ENCODE data around the gene EXOC3L1.

Gene EXOC3L1, protein sequence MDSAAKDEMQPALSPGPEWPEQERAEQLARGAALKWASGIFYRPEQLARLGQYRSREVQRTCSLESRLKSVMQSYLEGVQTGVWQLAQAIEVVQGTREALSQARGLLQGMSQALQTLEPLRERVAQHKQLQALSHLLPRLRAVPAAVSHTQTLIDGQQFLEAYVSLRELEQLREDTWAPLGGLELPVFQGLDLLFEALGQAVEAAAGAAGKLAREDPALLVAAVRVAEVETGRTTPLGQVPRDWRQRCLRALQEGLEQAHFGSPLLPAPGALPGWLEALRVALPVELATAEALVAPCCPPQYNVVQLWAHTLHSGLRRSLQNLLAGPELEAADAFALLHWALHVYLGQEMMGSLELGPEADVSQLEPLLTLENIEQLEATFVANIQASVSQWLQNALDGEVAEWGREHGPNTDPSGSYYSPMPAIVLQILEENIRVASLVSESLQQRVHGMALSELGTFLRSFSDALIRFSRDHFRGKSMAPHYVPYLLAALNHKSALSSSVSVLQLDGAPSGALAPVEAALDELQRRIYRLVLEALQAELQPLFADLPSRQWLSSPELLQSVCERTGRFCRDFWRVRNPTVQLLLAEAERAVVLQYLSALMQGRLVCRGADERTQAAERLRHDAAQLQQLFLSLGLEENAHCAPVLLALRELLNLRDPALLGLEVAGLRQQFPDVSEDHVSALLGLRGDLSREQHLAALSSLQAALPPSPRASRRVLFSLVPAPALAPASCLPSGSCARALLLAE

DNA sequence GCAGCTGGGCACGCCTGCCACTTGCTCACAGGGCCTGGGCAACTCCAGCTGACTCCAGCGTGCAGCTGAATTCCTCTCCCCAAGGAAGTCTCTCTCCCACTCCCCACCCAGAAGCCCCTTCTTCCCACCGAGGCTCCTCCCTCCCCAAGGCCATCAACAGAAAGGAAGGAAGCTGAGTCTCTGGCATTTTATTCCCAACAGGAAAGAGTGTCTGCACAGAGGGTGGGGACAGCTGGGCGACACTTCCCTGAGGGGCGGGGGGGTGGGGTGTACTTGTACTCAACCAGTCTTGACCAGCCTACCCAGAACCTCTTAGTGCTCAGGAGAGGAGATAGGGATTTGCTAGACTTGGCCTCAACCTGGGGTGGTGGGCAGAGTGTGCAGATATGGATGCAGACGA lies at the start of gene EXOC3L1:
TSS of gene EXOC3L1 (minus strand) at position 96 of the 400 bp plus-strand sequence. CDS start 460 bp downstream, outside the sequence.
- peak within 1 kb of the TSS; percentile 89 for H3K4me3 Mint-ChIP-seq
- no peaks in the 10 kb centered on the region for H3K27me3 Mint-ChIP-seq
- DNase-seq (ENCODE audit: low spot score in 2 of 2): no peak
- peaks cover 6% of the 10 kb centered on the region for H3K36me3 Mint-ChIP-seq (ENCODE audit: insufficient read depth)
- ATAC-seq (replicated peaks; ENCODE audit: extremely low read depth, poor library complexity, severe bottlenecking): no peak
- H3K27ac Mint-ChIP-seq (ENCODE audit: low read depth): no peak within 1 kb of the TSS
- peaks cover 38% of the 10 kb centered on the region for H3K4me1 Mint-ChIP-seq
- H3K9me3 Mint-ChIP-seq: no peaks in the 10 kb centered on the region

DNA sequence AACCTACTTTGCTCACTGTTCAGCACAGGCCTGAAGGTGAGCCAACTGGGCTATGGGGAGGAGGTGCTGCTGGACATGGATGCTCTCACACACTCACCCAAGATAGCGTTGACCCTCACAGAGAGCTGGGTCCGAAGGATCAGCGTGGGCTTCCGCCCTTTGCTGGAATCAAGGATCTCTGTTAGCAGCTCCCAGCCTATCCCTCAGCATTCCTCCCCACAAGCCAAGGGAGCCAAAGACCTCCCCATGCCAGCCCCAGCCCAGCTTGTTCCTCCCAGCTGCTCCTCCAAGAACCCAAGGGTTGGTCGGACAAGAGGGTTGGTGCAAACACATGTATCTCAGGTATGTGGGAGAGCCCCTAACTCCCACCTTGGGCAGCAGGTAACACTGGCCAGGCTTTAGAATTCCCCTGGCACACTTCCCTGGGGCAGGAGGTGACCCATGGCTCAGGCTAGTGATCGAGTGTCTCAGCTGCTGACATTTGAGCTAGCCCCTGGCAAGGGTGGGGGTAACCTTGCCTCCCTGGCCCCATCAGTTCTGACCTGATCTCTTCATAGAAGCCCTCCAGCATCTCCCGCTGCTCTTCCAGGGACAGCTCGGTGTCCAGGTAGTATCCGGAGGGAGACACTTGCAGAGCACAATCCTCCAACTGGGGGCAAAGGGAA lies 49.0 kb upstream of the EXOC3L1 start:
- no peak for DNase-seq (ENCODE audit: low spot score in 2 of 2)
- Mint-ChIP-seq H3K9me3 (no peaks in the 10 kb centered on the region), H3K36me3 (ENCODE audit: insufficient read depth) (peaks cover 14% of the 10 kb centered on the region), H3K4me1 (peaks cover 20% of the 10 kb centered on the region), H3K27ac (ENCODE audit: low read depth) (no peak overlapping the region), H3K27me3 (no peaks in the 10 kb centered on the region), H3K4me3 (no peak overlapping the region)
- ATAC-seq (replicated peaks; ENCODE audit: extremely low read depth, poor library complexity, severe bottlenecking): no peak

DNA sequence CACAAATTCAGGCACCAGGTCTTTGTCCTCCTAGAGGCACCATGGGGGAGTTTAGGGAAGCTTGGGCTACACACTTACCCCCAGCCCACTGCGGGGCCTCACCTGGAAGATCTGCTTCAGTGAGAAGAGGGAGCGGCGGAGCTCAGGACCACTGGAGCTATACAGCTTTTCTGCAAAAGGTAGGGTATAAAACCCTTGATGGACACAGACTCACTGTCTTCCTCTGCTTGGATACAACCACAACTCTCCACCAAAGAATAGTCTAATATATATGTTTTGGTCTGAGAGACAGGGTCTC lies 48.3 kb upstream of the EXOC3L1 start:
- ATAC-seq (replicated peaks; ENCODE audit: extremely low read depth, poor library complexity, severe bottlenecking) (no peak), DNase-seq (ENCODE audit: low spot score in 2 of 2) (no peak)
- H3K4me1 Mint-ChIP-seq: peaks cover 18% of the 10 kb centered on the region
- H3K36me3 Mint-ChIP-seq (ENCODE audit: insufficient read depth): peaks cover 17% of the 10 kb centered on the region
- no peak overlapping the region for H3K27ac Mint-ChIP-seq (ENCODE audit: low read depth)
- no peaks in the 10 kb centered on the region for H3K27me3 Mint-ChIP-seq
- H3K4me3 Mint-ChIP-seq: no peak overlapping the region
- H3K9me3 Mint-ChIP-seq: no peaks in the 10 kb centered on the region

DNA sequence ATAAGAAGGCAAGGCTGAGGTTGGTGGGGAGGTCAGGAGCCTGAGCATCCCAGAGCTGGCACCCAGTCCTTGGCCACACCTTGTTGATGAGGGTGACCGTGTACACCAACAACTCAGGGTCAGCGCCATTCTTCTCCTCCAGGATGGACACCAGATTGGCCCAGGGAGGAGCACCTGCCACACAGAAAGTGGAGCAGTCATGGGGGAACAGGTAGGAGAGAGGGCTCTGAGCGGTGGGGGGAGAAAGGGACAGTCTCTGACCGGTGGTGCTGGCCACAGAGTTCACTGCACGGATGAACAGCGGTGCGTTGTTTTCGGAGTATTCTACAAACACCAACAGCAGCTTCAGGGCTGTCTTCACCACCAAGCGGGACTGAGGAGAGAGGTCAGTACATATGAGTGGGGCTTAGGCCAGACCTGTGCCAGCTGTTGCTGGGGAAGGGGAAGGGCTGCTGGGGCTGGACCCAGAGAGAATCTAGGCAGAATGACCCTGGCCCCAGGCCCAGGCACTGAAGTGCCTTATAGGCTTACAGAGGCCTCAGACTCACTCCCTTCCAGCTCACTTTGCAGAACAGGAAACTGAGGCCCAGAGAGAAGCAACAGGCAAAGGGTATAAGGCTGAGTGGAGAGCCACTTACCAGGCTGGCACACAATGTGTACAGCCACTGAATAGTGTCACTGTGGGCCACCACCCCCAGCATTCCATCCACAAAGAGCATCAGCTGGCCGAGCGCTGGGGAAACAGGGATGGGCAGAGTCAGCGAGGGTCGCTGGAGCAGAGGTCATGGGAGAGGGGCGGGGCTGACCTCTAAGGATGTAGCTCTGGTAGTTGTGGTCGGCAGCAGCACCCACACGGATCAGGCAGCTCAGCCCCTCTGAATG lies 47.7 kb upstream of the EXOC3L1 start:
- Mint-ChIP-seq H3K9me3 (no peaks in the 10 kb centered on the region), H3K4me1 (peaks cover 16% of the 10 kb centered on the region), H3K27me3 (no peaks in the 10 kb centered on the region), H3K36me3 (ENCODE audit: insufficient read depth) (peaks cover 17% of the 10 kb centered on the region), H3K27ac (ENCODE audit: low read depth) (peak overlapping the region; percentile 69), H3K4me3 (no peak overlapping the region)
- ATAC-seq (replicated peaks; ENCODE audit: extremely low read depth, poor library complexity, severe bottlenecking) (no peak), DNase-seq (ENCODE audit: low spot score in 2 of 2) (no peak)

DNA sequence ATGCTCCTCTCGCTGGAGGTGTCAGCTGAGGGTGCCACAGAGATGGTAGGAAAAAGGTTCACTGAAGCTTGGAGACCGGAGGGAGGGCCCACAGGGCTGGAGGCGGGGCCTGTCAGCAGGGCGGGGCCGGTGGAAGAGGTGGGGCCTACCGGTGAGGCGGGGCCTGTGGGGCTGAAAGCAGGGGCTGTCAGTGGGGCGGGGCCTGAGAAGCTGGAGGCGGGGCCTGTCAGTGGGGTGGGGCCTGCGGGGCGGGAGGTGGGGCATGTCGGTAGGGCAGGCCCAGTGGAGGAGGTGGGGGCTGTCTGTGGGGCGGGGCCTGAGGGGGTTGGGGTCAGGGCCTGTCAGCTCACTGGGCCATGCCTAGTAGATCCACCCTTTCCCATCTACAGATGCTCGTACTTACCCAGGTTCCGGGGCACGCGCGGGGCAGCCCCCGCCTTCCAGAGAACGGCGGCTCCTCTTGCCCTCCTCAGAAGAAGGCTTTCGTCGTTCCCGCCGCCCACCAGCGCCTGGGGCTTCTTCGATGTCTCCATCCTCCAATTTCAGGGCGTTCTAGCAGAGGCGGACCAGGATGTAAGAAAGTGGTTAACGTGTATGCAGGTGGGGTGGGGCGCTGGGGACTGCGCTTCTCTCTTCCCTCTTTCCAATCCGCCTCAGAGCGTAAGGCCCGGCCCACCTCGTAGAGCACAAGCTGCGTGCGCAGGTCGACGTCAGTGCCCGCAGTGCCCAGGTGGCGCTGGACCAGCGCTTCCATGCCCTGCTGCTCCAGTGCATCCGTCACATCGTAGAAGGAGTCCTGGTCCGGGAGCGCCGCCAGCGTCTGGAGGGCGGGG lies 46.8 kb upstream of the EXOC3L1 start:
- DNase-seq (ENCODE audit: low spot score in 2 of 2) (peak; percentile 61 to 62), ATAC-seq (replicated peaks; ENCODE audit: extremely low read depth, poor library complexity, severe bottlenecking) (peak; percentile 70)
- Mint-ChIP-seq H3K4me1 (peaks cover 12% of the 10 kb centered on the region), H3K27me3 (no peaks in the 10 kb centered on the region), H3K9me3 (no peaks in the 10 kb centered on the region), H3K4me3 (peak overlapping the region; percentile 37), H3K27ac (ENCODE audit: low read depth) (peak overlapping the region; percentile 90), H3K36me3 (ENCODE audit: insufficient read depth) (peaks cover 17% of the 10 kb centered on the region)

DNA sequence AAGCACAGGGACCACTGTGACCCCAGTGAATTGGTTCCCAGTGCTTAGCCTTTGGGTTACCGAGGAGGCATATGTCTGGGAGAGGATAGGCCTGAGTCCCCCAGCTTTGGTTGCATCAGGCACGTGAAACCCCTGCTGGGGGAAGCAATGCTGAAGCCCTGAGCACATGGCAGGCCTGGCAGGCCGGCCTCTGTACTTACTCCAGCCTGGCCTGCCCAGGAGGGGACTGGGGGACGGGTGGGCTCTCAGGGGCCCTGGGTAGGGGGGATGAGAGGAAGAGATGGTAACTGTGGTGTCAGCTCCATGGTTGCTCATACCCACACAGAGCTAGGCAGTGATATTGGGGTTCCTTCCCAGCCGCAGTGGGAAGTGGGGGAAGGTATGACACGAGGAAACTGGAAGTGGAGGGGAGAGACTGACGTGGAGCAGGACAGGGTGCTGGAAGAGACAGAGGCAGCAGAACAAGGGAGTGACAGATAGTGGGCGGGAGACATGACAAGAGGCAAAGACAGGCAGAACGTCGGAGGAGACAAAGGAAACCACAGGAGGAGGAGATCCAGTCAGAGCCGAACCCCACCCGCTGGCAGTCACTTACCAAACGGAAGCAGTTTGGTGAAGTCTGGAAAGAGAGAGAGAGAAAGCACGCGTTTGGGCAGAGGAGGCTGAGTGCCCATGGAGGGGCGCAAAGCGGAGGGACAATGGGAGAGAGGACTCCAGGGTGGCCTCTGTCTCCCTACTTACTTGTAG lies 46.1 kb upstream of the EXOC3L1 start:
- peak; percentile 59 for ATAC-seq (replicated peaks; ENCODE audit: extremely low read depth, poor library complexity, severe bottlenecking)
- peak overlapping the region; percentile 90 for H3K27ac Mint-ChIP-seq (ENCODE audit: low read depth)
- no peaks in the 10 kb centered on the region for H3K27me3 Mint-ChIP-seq
- no peaks in the 10 kb centered on the region for H3K9me3 Mint-ChIP-seq
- H3K4me3 Mint-ChIP-seq: peak overlapping the region; percentile 37
- DNase-seq (ENCODE audit: low spot score in 2 of 2): peak in 1 of 2 donors; percentile 23
- H3K36me3 Mint-ChIP-seq (ENCODE audit: insufficient read depth): peaks cover 17% of the 10 kb centered on the region
- peaks cover 7% of the 10 kb centered on the region for H3K4me1 Mint-ChIP-seq

DNA sequence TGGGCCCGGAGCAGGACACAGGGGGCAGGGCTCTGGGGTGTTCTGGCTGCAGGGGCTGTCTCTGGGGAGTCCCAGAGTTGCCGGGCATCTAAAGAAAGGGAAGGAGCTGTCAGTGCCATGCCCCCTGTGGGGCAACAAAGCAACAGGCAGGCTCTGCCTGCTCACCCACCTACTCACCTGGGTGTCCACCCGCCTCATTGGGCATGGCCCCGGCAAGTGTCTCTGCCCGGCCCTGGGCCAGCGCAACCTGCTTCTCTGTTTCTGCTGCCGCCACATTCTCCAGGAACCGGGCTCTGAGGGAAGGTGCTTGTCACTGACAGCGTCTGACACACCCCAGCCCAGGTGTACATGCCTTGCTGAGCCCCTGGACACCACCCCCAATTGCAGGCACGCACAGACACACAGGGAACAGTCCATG lies 44.3 kb upstream of the EXOC3L1 start:
- Mint-ChIP-seq H3K36me3 (ENCODE audit: insufficient read depth) (peaks cover 19% of the 10 kb centered on the region), H3K4me1 (peaks cover 7% of the 10 kb centered on the region), H3K9me3 (no peaks in the 10 kb centered on the region), H3K27me3 (no peaks in the 10 kb centered on the region), H3K27ac (ENCODE audit: low read depth) (no peak overlapping the region), H3K4me3 (no peak overlapping the region)
- ATAC-seq (replicated peaks; ENCODE audit: extremely low read depth, poor library complexity, severe bottlenecking) (no peak), DNase-seq (ENCODE audit: low spot score in 2 of 2) (no peak)

DNA sequence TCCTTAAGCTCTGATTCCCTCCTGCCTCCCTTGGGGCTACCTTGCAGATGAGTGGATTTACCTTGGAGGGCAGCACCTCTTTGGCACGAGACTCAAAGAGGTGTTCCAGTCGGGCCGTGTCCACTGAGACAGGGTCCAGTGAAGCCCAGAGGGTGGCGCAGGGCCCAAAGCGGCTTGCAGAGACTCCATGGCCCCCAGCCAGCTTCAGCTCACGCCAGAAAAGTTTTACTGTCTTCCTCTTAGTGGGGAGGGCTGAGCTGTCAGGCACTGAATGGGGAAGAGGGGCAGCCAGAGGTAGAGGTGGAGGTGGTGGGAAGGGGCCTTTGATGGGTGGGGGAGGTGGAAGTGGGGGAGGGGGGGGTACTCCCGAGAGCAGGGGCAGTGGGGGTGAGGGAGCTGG lies 43.7 kb upstream of the EXOC3L1 start:
- Mint-ChIP-seq H3K4me3 (no peak overlapping the region), H3K9me3 (no peaks in the 10 kb centered on the region), H3K27me3 (no peaks in the 10 kb centered on the region), H3K27ac (ENCODE audit: low read depth) (no peak overlapping the region), H3K4me1 (peaks cover 7% of the 10 kb centered on the region), H3K36me3 (ENCODE audit: insufficient read depth) (peaks cover 19% of the 10 kb centered on the region)
- ATAC-seq (replicated peaks; ENCODE audit: extremely low read depth, poor library complexity, severe bottlenecking) (no peak), DNase-seq (ENCODE audit: low spot score in 2 of 2) (no peak)

DNA sequence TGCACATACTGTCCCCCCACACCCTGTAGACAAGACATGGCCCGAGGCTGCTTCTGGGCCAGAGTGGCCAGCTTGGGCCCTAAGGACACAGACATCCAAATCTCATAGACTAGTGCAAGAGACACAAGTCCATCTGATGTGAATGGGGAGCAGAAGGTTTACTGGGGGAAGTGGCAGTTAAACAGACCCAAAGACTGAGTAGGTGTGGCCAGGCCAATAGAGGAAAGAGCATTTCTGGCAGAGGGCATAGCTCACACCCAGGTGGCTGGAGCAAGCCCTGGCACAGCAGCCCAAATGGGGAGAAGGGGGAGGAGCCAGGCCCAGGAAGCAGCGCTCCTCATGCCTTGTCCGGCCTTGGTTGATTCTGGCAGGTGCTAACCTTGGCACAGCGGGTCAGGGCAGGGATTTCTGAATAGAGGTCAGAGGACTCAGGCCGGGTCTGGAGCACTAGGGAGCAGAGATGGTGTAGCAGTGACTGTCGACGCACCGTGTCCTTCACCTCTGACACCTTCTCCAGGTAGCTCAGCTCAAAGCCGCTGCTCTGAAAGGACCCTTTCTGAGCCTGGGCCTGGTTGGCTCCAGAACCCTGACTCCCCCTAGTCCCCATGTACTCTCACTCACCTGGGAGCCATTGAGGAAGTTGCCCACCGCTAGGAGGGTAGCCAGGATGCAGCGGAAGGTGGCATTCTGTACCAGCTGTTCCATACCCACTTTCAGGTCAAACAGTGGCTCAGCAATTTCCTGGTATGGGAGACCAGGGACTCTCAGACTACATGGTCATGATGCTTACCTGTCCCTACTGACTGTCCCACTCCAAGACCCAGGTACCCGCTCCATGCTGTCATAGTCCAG lies 41.1 kb upstream of the EXOC3L1 start:
- H3K27ac Mint-ChIP-seq (ENCODE audit: low read depth): no peak overlapping the region
- no peak overlapping the region for H3K4me3 Mint-ChIP-seq
- DNase-seq (ENCODE audit: low spot score in 2 of 2) (no peak), ATAC-seq (replicated peaks; ENCODE audit: extremely low read depth, poor library complexity, severe bottlenecking) (no peak)
- H3K9me3 Mint-ChIP-seq: no peaks in the 10 kb centered on the region
- peaks cover 23% of the 10 kb centered on the region for H3K36me3 Mint-ChIP-seq (ENCODE audit: insufficient read depth)
- no peaks in the 10 kb centered on the region for H3K27me3 Mint-ChIP-seq
- peaks cover 27% of the 10 kb centered on the region for H3K4me1 Mint-ChIP-seq

DNA sequence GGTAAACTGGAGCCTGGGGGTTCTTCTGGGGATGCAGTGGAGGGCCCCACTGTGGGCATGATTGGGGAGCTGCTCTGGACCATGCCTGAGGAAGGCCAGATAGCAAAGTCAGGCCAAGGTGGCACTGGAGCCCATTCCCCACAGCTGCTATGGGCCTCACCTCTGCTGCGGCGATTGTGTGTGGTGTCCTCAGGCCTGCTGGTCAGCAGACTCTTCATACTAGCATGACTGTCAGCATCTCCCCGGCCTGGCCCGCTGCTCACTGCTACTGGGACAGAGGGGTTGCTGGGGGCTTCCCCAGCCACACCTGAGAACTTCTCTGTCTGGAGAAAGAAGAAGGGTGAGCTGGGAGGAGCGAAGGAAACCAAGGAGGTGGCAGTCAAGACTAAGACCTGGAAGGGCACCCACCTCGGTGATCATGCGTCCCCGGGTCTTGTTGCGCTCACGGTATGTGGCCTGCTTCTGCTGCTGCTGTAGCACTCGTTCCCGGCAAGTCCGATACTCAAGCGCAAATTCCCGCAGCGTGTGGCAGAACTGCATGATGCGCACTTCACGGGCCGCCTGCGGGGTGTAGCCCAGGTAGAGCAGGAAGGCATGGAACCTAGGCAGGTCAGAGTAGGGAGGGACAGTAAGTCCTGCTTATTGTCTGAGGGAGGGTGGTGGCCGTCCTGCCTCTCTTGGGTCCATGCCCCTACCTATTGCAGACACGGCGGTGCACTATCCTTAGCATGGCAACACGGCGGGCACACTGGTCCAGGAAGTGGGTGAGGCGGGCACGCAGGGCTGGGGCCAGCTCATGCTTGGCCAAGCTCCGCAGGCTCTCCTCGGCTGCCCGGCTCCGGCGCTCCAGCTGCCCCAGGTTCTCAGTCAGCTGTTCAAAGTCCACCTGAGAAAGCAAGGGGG lies 40.2 kb upstream of the EXOC3L1 start:
- DNase-seq (ENCODE audit: low spot score in 2 of 2) (no peak), ATAC-seq (replicated peaks; ENCODE audit: extremely low read depth, poor library complexity, severe bottlenecking) (no peak)
- Mint-ChIP-seq H3K4me1 (peaks cover 33% of the 10 kb centered on the region), H3K36me3 (ENCODE audit: insufficient read depth) (peaks cover 25% of the 10 kb centered on the region), H3K27ac (ENCODE audit: low read depth) (no peak overlapping the region), H3K9me3 (no peaks in the 10 kb centered on the region), H3K4me3 (no peak overlapping the region), H3K27me3 (no peaks in the 10 kb centered on the region)

Data from central memory CD8-positive, alpha-beta T cell (primary cell).